ENCODE results near the gene PLA2G4F.

PLA2G4F gene

GRCh38 chr15:42141246-42141645 lies 15.2 kb downstream of the PLA2G4F start:
- Histone ChIP-seq H3K4me3 (ENCODE audit: low read depth, low read length) (no peak overlapping the region), H3K4me1 (ENCODE audit: control insufficient read depth, insufficient read depth, low read length) (no peaks in the 10 kb centered on the region), H3K36me3 (ENCODE audit: control insufficient read depth in 2 of 2, insufficient read depth in 1 of 2, low read length in 2 of 2) (no peaks in the 10 kb centered on the region), H3K9me3 (ENCODE audit: control insufficient read depth, insufficient read depth, low read depth, low read length) (no peaks in the 10 kb centered on the region), H3K27ac (ENCODE audit: extremely low read depth, low read depth, low read length) (no peak overlapping the region)
- CTCF ChIA-PET = interaction anchor here (0.9 to 1.4 kb wide), 2 partner anchors 57 to 152 kb away, joined by 3 read pairs; no protein-coding TSS in a partner anchor
- TF ChIP-seq REST (tag by site-specific recombination; IDR thresholded peaks at IDR 0.05) (no peak), ZNF416 (tag by site-specific recombination; IDR thresholded peaks at IDR 0.05) (no peak), ZNF473 (tag by site-specific recombination; IDR thresholded peaks at IDR 0.05) (no peak), ZIC2 (tag by site-specific recombination; IDR thresholded peaks at IDR 0.05) (no peak), YY1 (tag by site-specific recombination; IDR thresholded peaks at IDR 0.05) (no peak), SP2 (tag by site-specific recombination; IDR thresholded peaks at IDR 0.05) (no peak), ZNF292 (tag by site-specific recombination; IDR thresholded peaks at IDR 0.05; ENCODE audit: borderline replicate concordance, low read depth) (no peak), GLIS1 (tag by site-specific recombination; IDR thresholded peaks at IDR 0.05) (no peak), ZFP41 (tag by site-specific recombination; IDR thresholded peaks at IDR 0.05; ENCODE audit: borderline replicate concordance) (no peak), ZNF596 (tag by site-specific recombination; IDR thresholded peaks at IDR 0.05) (no peak), ZNF560 (tag by site-specific recombination; IDR thresholded peaks at IDR 0.05; ENCODE audit: borderline replicate concordance) (no peak), ZNF202 (tag by site-specific recombination; IDR thresholded peaks at IDR 0.05; ENCODE audit: borderline replicate concordance) (no peak), ZNF133 (tag by site-specific recombination; IDR thresholded peaks at IDR 0.05) (no peak), ZNF433 (tag by site-specific recombination; IDR thresholded peaks at IDR 0.05; ENCODE audit: low read depth) (no peak), ZNF341 (tag by site-specific recombination; IDR thresholded peaks at IDR 0.05; ENCODE audit: low read depth) (no peak)
- POLR2A ChIA-PET = no interaction called here

- CTCF ChIA-PET = interaction anchor here (2.3 kb wide), 1 partner anchor 10 kb away, joined by 7 read pairs; no protein-coding TSS in a partner anchor
These were observed 15.9 kb downstream of the PLA2G4F start for GRCh38 chr15:42140383-42141070.

More at GRCh38 chr15:42140383-42141070, 15.9 kb downstream of the PLA2G4F start:
- Histone ChIP-seq H3K4me3 (ENCODE audit: low read depth, low read length) (no peak overlapping the region), H3K9me3 (ENCODE audit: control insufficient read depth, insufficient read depth, low read depth, low read length) (no peaks in the 10 kb centered on the region), H3K4me1 (ENCODE audit: control insufficient read depth, insufficient read depth, low read length) (no peaks in the 10 kb centered on the region), H3K27ac (ENCODE audit: extremely low read depth, low read depth, low read length) (no peak overlapping the region), H3K36me3 (ENCODE audit: control insufficient read depth in 2 of 2, insufficient read depth in 1 of 2, low read length in 2 of 2) (no peaks in the 10 kb centered on the region)
- POLR2A ChIA-PET = no interaction called here
- no peak for TF ChIP-seq ZNF280C (tag by site-specific recombination; IDR thresholded peaks at IDR 0.05)
- no peak for TF ChIP-seq ZNF510 (tag by site-specific recombination; IDR thresholded peaks at IDR 0.05; ENCODE audit: insufficient replicate concordance)
- TF ChIP-seq PBX3 (CRISPR knock-in tag; IDR thresholded peaks at IDR 0.05) = no peak
- TF ChIP-seq ZNF19 (tag by site-specific recombination; IDR thresholded peaks at IDR 0.05; ENCODE audit: low read depth) = no peak
- TF ChIP-seq OSR2 (tag by site-specific recombination; IDR thresholded peaks at IDR 0.05) = no peak
- no peak for TF ChIP-seq ZNF658 (tag by site-specific recombination; IDR thresholded peaks at IDR 0.05)
- TF ChIP-seq ZBTB6 (tag by site-specific recombination; IDR thresholded peaks at IDR 0.05) = no peak
- TF ChIP-seq ZNF292 (tag by site-specific recombination; IDR thresholded peaks at IDR 0.05; ENCODE audit: borderline replicate concordance, low read depth) = no peak
- no peak for TF ChIP-seq ZBTB7A (tag by site-specific recombination; IDR thresholded peaks at IDR 0.05; ENCODE audit: low read depth)
- no peak for TF ChIP-seq ZNF24 (tag by site-specific recombination; IDR thresholded peaks at IDR 0.05)
- no peak for TF ChIP-seq WT1 (tag by site-specific recombination; IDR thresholded peaks at IDR 0.05)
- TF ChIP-seq HOXA7 (CRISPR knock-in tag; IDR thresholded peaks at IDR 0.05; ENCODE audit: borderline replicate concordance) = no peak
- no peak for TF ChIP-seq IKZF3 (tag by site-specific recombination; IDR thresholded peaks at IDR 0.05)

All from HEK293 (cell line).